ENCODE results near the gene SIAH1. TPM values are rescaled to one million over a fixed set of nuclear protein-coding genes. Genes with fewer than 3 reads are reported as not detected.
"Not testable (repeated sequence)": the region's sequence is repeated elsewhere in the genome, so short reads cannot be mapped to it uniquely, and the experiment has no call there.

Gene SIAH1
- total and polyA plus RNA-seq, 10 of the 15 experiments (the other 5 are each of a cell fraction or from before 2014, with no cell fraction given) = 5.1 to 21.1 (median 13.9) TPM

GRCh38 chr16:48354877-48355855, 30.0 kb downstream of the SIAH1 start:
- BruUV-seq (replicated peaks) = TSS peak; percentile 34
- Histone ChIP-seq H3K4me3 (no peak overlapping the region), H3K27ac (ENCODE audit: control insufficient read depth, insufficient read depth) (no peak overlapping the region), H3K9ac (ENCODE audit: control insufficient read depth, insufficient read depth, low read length) (no peak overlapping the region), H2AFZ (ENCODE audit: control insufficient read depth, low read depth, low read length) (no peak overlapping the region), H3K79me2 (ENCODE audit: control insufficient read depth, insufficient read depth, low read length) (peaks cover 21% of the 10 kb centered on the region), H3K4me2 (ENCODE audit: control insufficient read depth, insufficient read depth) (no peak overlapping the region), H3K27me3 (replicated peaks in 1 of 2; ENCODE audit: control insufficient read depth in 2 of 2, insufficient read depth in 2 of 2, low read length in 1 of 2) (no peaks in the 10 kb centered on the region), H3K4me1 (ENCODE audit: control insufficient read depth, insufficient read depth, low read length) (peaks cover 5% of the 10 kb centered on the region), H3K9me3 (replicated peaks; ENCODE audit: control insufficient read depth, insufficient read depth, low read length) (no peaks in the 10 kb centered on the region; the same call in 2 of the 3 replicates), H4K20me1 (ENCODE audit: control insufficient read depth, insufficient read depth) (no peaks in the 10 kb centered on the region), H3K36me3 (ENCODE audit: control insufficient read depth in 2 of 2, insufficient read depth in 2 of 2, low read length in 1 of 2) (peaks cover 10 to 26% of the 10 kb centered on the region in 2 experiments)
- DNase-seq (ENCODE audit: low read depth, low spot score) = no peak
- WGBS (ENCODE audit: insufficient coverage, insufficient replicate concordance, low lambda C conversion rate, missing lambda C conversion rate) = 96% methylated on average over 11 of the region's 11 CpGs
- ChIA-PET RAD21 (ENCODE audit: unreplicated experiment) (interaction anchor here (0.7 to 6.4 kb wide), 18 partner anchors 10 to 275 kb away, joined by 3 to 77 read pairs (median 4); no protein-coding TSS in a partner anchor), SMC1A (ENCODE audit: uncharacterized antibody, unreplicated experiment) (interaction anchor here (1.0 to 9.4 kb wide), 18 partner anchors 9 to 275 kb away, joined by 3 to 89 read pairs (median 4); no protein-coding TSS in a partner anchor), POLR2A (interaction anchor here (0.9 to 4.1 kb wide), 2 partner anchors 29 to 268 kb away, joined by 3 to 17 read pairs; no protein-coding TSS in a partner anchor), CTCF (interaction anchor here (0.7 to 6.3 kb wide), 17 partner anchors 7 to 274 kb away, joined by 3 to 97 read pairs (median 5); no protein-coding TSS in a partner anchor)
- FAIRE-seq = no peak
- in situ Hi-C loops (cut with MboI) = loop anchor here (5.0 kb wide), 2 partner anchors 172 to 272 kb away; no protein-coding TSS in a partner anchor
- ATAC-seq = no peak
- intact Hi-C loops (cut with micrococcal nuclease; ENCODE audit: unreplicated experiment) = no loop called here
- 0 out of 2 replicates have a peak, but pooled peaks have one; percentile 28 for TF ChIP-seq POLR2AphosphoS5 (IDR thresholded peaks at IDR 0.05; ENCODE audit: low read length)
- TF ChIP-seq E2F4 (IDR thresholded peaks at IDR 0.05; ENCODE audit: low read depth, low read length) = no peak

GRCh38 chr16:48354385-48354784, 30.8 kb downstream of the SIAH1 start:
- intact Hi-C loops (cut with micrococcal nuclease; ENCODE audit: unreplicated experiment); H3K27me3 ChIP-seq (replicated peaks in 1 of 2; ENCODE audit: control insufficient read depth in 2 of 2, insufficient read depth in 2 of 2, low read length in 1 of 2); H4K20me1 ChIP-seq (ENCODE audit: control insufficient read depth, insufficient read depth); H3K4me3 ChIP-seq; H2AFZ ChIP-seq (ENCODE audit: control insufficient read depth, low read depth, low read length); H3K9me3 ChIP-seq (replicated peaks; ENCODE audit: control insufficient read depth, insufficient read depth, low read length); FAIRE-seq; H3K27ac ChIP-seq (ENCODE audit: control insufficient read depth, insufficient read depth); DNase-seq (ENCODE audit: low read depth, low spot score); BruUV-seq (replicated peaks); H3K4me1 ChIP-seq (ENCODE audit: control insufficient read depth, insufficient read depth, low read length); H3K9ac ChIP-seq (ENCODE audit: control insufficient read depth, insufficient read depth, low read length); H3K4me2 ChIP-seq (ENCODE audit: control insufficient read depth, insufficient read depth): not testable (repeated sequence)
- SMC1A ChIA-PET (ENCODE audit: uncharacterized antibody, unreplicated experiment) = interaction anchor here (0.5 to 9.4 kb wide), 24 partner anchors 8 to 276 kb away, joined by 3 to 89 read pairs (median 4); partner anchors contain the start of gene SIAH1
- CTCF ChIA-PET = interaction anchor here (0.7 to 6.3 kb wide), 19 partner anchors 8 to 275 kb away, joined by 3 to 97 read pairs (median 4); no protein-coding TSS in a partner anchor
- in situ Hi-C loops (cut with MboI) = loop anchor here (5.0 kb wide), 2 partner anchors 173 to 273 kb away; no protein-coding TSS in a partner anchor
- peaks cover 10 to 29% of the 10 kb centered on the region in 2 experiments for H3K36me3 ChIP-seq (ENCODE audit: control insufficient read depth in 2 of 2, insufficient read depth in 2 of 2, low read length in 1 of 2)
- peak; percentile 11 for ATAC-seq
- POLR2A ChIA-PET = interaction anchor here (0.6 to 4.1 kb wide), 4 partner anchors 30 to 269 kb away, joined by 3 to 17 read pairs (median 4); no protein-coding TSS in a partner anchor
- H3K79me2 ChIP-seq (ENCODE audit: control insufficient read depth, insufficient read depth, low read length) = peaks cover 15% of the 10 kb centered on the region
- 96% methylated on average over 5 of the region's 5 CpGs for WGBS (ENCODE audit: insufficient coverage, insufficient replicate concordance, low lambda C conversion rate, missing lambda C conversion rate)
- RAD21 ChIA-PET (ENCODE audit: unreplicated experiment) = interaction anchor here (0.6 to 6.4 kb wide), 17 partner anchors 12 to 275 kb away, joined by 3 to 77 read pairs (median 4); no protein-coding TSS in a partner anchor

Data from GM12878 (cell line).